Type B pancreatic cell (in vitro differentiated cells): ENCODE results near the gene LPAR5. TPM values are rescaled to one million over a fixed set of nuclear protein-coding genes. Genes with fewer than 3 reads are reported as not detected.

Experiments used
- DNase-seq: peaks from one replicate; pipeline ENCODE4 v3.0.0; 2021; ENCODE audit warnings: mixed read lengths; ENCODE audit not compliant: unreplicated experiment; ENCODE audit errors: extremely low spot score
- H3K27ac Mint-ChIP-seq: 2 replicates; pipeline ENCODE4 v1.8.0; 2021; ENCODE audit warnings: mild to moderate bottlenecking, mixed read lengths
- H3K27me3 Mint-ChIP-seq: 2 replicates; pipeline ENCODE4 v1.8.0; 2021; ENCODE audit warnings: mixed read lengths
- H3K36me3 Mint-ChIP-seq: 2 replicates; pipeline ENCODE4 v1.8.0; 2021; ENCODE audit warnings: mixed read lengths
- H3K4me1 Mint-ChIP-seq: one replicate; pipeline ENCODE4 v1.8.0; 2021; ENCODE audit warnings: mixed read lengths; ENCODE audit not compliant: unreplicated experiment
- H3K4me3 Mint-ChIP-seq: 2 replicates; pipeline ENCODE4 v1.8.0; 2021; ENCODE audit warnings: mild to moderate bottlenecking, mixed read lengths
- H3K9me3 Mint-ChIP-seq: 2 replicates; pipeline ENCODE4 v1.8.0; 2021; ENCODE audit warnings: mixed read lengths
- total RNA-seq: library from RNA; stranded (reverse); gene quantifications from 2 replicates; pipeline ENCODE4 v1.2.1, GENCODE V29; 2021; ENCODE audit warnings: low replicate concordance
- TF ChIP-seq, protein P1 (sequence below): fragments of 200-600 bp; sonication (generic); conservative IDR thresholded peaks from 2 replicates; pipeline ENCODE4 v1.5.0; 2021; ENCODE audit warnings: antibody characterized with exemption, mild to moderate bottlenecking

Gene LPAR5
- total RNA-seq, 1 donor from 2014 or later: 2.7 TPM

DNA sequence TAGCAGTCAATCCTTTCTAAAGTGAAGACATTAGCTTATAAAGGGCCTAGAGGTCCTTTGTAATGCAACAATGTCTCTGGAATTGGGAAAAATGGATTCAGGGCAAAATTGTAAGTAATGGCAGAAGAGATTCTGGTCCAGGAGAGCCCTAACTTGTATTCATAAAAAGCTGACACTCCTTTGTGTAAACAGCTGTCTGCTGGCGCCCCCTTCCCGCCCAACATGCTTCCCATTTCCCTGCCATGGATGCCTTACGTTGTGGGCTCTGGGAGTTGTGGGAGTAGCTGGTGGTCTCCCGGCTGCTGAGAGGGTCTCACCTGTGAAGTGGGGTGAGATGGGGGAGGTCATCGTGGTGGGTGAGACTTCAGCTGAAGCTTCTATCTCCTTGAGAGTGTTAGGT lies 9.1 kb upstream of the LPAR5 start:
- H3K27me3 Mint-ChIP-seq: peaks cover 40% of the 10 kb centered on the region

DNA sequence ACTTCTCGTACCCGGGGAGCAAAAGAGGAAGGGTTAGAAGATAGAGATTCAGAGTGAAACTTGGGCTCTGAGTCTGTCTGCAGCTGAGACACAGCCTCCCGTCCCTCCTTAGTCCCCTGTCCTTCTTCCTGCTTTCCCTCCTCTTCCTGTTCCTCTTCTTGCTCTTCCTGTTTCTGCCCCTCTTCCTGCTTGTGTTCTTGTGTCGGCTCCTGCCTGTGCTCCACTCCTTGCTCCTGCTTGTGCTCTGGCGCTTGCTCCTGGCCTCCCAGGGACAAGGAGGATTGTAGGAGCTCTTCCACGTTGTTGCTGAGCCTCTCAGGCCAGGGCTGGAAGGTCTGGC lies 8.5 kb upstream of the LPAR5 start:
- peaks cover 6% of the 10 kb centered on the region for H3K9me3 Mint-ChIP-seq
- TF ChIP-seq, protein P1, sequence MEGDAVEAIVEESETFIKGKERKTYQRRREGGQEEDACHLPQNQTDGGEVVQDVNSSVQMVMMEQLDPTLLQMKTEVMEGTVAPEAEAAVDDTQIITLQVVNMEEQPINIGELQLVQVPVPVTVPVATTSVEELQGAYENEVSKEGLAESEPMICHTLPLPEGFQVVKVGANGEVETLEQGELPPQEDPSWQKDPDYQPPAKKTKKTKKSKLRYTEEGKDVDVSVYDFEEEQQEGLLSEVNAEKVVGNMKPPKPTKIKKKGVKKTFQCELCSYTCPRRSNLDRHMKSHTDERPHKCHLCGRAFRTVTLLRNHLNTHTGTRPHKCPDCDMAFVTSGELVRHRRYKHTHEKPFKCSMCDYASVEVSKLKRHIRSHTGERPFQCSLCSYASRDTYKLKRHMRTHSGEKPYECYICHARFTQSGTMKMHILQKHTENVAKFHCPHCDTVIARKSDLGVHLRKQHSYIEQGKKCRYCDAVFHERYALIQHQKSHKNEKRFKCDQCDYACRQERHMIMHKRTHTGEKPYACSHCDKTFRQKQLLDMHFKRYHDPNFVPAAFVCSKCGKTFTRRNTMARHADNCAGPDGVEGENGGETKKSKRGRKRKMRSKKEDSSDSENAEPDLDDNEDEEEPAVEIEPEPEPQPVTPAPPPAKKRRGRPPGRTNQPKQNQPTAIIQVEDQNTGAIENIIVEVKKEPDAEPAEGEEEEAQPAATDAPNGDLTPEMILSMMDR: no peak
- peaks cover 31% of the 10 kb centered on the region for H3K36me3 Mint-ChIP-seq
- DNase-seq: no peak
- H3K27me3 Mint-ChIP-seq: peaks cover 43% of the 10 kb centered on the region
- H3K27ac Mint-ChIP-seq: no peak overlapping the region
- no peak overlapping the region for H3K4me3 Mint-ChIP-seq
- no peaks in the 10 kb centered on the region for H3K4me1 Mint-ChIP-seq

More for the DNA sequence above, 9.1 kb upstream of the LPAR5 start:
- DNase-seq: no peak
- peaks cover 31% of the 10 kb centered on the region for H3K36me3 Mint-ChIP-seq
- peaks cover 6% of the 10 kb centered on the region for H3K9me3 Mint-ChIP-seq
- no peak overlapping the region for H3K4me3 Mint-ChIP-seq
- no peaks in the 10 kb centered on the region for H3K4me1 Mint-ChIP-seq
- no peak overlapping the region for H3K27ac Mint-ChIP-seq
- TF ChIP-seq, protein P1: no peak

DNA sequence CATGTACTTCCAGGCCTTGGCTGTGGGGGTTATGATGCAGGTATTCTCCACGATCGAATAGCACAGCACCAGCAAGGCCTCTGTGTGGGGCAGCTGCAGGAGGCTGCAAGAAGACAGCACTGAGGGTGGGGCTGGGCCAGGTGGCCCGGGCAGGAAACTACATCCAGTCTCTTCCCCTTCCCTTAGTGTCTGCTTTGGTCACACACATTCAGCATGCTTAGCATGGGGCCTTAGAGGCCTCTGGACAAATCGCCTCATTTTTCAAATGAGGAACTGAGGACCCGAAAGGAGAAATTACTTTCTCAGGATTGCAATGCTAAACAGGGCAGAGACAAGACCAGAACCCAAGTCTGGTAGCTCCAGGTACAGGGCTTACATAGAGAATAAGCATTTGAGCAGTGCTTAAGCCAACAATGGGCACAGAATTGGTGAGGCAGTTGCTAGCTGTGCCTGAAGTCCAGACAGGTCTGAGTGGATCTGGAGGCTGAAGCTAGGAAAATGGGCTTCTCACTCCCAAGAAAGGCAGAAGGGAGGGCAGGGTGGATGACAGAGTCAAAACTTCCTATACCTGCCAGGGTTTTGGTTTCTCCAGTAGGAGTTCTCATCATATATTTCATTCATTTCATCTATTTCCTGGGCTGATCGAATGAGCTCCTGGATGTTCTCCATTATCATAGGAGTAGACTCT lies 8.0 kb upstream of the LPAR5 start:
- no peak for DNase-seq
- Mint-ChIP-seq H3K9me3 (peaks cover 6% of the 10 kb centered on the region), H3K27ac (no peak overlapping the region), H3K4me1 (no peaks in the 10 kb centered on the region), H3K27me3 (peaks cover 44% of the 10 kb centered on the region), H3K36me3 (peaks cover 31% of the 10 kb centered on the region), H3K4me3 (no peak overlapping the region)
- TF ChIP-seq, protein P1: no peak

DNA sequence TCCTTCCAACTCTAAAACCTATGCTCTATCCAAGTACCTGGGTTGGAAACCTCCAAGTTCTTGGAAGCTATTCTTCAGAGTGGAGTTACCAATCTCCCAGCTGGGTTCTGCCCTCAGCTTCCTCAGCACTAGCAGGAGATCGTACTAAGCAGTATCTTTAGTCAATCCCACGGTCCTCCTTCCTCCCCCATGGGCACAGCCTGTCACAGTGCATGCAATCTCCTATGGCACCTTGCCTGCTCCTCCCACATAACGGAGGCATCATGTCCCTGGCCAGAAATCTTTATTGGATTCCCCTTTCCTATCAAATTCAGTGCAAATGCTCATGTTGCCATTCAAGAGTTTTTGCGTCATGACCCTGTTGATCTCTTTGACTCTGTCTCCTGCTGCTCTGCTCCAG lies 5.4 kb upstream of the LPAR5 start:
- Mint-ChIP-seq H3K4me3 (no peak overlapping the region), H3K27me3 (peaks cover 44% of the 10 kb centered on the region), H3K36me3 (peaks cover 16% of the 10 kb centered on the region), H3K4me1 (peaks cover 2% of the 10 kb centered on the region), H3K27ac (no peak overlapping the region), H3K9me3 (peaks cover 6% of the 10 kb centered on the region)
- TF ChIP-seq, protein P1: no peak
- no peak for DNase-seq

DNA sequence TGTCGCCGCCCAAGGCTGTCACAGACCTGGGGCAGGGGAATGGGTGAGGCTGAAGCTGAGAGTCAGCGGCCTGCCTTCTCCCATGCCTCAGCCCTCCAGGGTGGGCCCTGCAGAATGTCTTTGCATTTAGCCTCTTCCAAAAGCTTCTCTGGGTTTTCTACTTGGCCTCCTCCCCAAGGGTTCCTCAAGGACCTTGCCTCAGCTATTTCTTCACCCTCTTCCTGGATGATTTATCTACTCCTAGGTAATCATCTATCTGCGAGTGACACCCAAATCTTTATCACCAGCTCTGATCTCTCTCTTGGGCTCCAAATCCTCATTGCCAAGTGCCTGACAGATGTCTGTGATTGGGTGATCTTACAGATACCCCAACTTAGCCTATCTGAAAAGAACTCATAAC lies 4.7 kb upstream of the LPAR5 start:
- no peak for DNase-seq
- Mint-ChIP-seq H3K36me3 (peaks cover 16% of the 10 kb centered on the region), H3K27me3 (peaks cover 44% of the 10 kb centered on the region), H3K27ac (no peak overlapping the region), H3K4me3 (no peak overlapping the region), H3K4me1 (peaks cover 4% of the 10 kb centered on the region), H3K9me3 (peaks cover 6% of the 10 kb centered on the region)
- TF ChIP-seq, protein P1: no peak
